Prostate gland (tissue), 2 donors: ENCODE results near the gene COL9A3.

Source experiments
- POLR2AphosphoS5 ChIP-seq: sonication (generic); formaldehyde crosslinking; IDR thresholded peaks from one replicate; pipeline ENCODE4 v1.6.1; 2017; ENCODE audit warnings: antibody characterized with exemption
- TF ChIP-seq, protein P1 (sequence below), 4 experiments: fragments of 200-600 bp in 2 of 4; fragments of 450-650 bp in 2 of 4; sonication (generic) in 2 of 4; IDR thresholded peaks; 1 replicate in 3 of 4; 2 replicates in 1 of 4; pipeline ENCODE4 v1.5.1; 2016 to 2019; ENCODE audit warnings: antibody characterized with exemption in 4 of 4, mild to moderate bottlenecking in 2 of 4, moderate library complexity in 2 of 4

DNA sequence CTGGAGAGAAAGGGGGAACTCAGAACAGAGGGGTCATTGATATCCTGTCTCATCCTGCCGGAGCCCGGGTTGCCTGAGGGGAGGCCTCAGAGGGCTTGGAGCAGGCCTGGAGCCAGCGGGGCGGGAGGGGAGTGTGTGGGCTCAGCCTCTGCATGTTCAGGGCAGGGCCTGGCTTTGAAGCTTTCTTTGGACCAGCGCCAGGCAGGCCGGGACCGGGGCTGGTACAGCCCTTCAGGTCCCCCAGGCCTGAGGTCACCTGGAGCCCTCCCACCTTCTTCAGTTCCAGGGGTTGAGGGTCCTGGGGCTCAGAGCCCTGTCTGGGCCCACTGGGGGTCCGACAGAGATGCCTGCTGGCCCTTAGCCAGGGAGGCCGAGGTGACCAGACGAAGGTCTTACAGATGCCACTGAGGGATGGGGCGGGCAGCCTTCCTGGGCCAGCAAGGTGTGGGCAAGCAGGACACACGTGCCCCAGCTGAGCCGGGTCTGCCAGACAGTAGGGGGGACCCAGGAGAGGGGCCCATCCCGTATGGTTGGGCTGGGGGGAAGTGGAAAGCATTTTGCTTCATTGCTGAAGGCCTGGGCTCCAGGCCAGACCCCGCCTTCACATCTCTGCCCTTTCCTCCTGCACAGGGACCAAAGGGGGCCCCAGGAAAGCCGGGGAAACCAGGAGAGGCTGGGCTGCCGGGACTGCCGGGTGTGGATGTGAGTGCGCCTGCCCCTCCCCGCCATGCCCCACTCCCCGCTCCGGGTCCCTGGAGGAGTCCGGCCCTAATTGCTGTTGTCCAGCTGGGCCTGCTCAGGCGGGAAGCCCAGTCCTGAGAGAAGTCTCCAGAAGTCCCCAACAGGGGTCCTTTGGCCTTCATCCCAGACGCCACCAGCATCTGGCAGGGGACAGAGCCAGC is 2.0 kb downstream of the COL9A3 start:
- no peak for TF ChIP-seq POLR2AphosphoS5
- TF ChIP-seq, protein P1, sequence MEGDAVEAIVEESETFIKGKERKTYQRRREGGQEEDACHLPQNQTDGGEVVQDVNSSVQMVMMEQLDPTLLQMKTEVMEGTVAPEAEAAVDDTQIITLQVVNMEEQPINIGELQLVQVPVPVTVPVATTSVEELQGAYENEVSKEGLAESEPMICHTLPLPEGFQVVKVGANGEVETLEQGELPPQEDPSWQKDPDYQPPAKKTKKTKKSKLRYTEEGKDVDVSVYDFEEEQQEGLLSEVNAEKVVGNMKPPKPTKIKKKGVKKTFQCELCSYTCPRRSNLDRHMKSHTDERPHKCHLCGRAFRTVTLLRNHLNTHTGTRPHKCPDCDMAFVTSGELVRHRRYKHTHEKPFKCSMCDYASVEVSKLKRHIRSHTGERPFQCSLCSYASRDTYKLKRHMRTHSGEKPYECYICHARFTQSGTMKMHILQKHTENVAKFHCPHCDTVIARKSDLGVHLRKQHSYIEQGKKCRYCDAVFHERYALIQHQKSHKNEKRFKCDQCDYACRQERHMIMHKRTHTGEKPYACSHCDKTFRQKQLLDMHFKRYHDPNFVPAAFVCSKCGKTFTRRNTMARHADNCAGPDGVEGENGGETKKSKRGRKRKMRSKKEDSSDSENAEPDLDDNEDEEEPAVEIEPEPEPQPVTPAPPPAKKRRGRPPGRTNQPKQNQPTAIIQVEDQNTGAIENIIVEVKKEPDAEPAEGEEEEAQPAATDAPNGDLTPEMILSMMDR (IDR thresholded peaks at IDR 0.05) = no peak
